COLO668 (cell line): Measurements from ENCODE around the gene ZNF354B.
"Not testable (repeated sequence)": the region's sequence is repeated elsewhere in the genome, so short reads cannot be mapped to it uniquely, and the experiment has no call there.

Experiments
- DNase-seq: peaks from one replicate; lab custom pipeline; 2025; ENCODE audit not compliant: unreplicated experiment; lab: John Stamatoyannopoulos, UW

Gene ZNF354B

GRCh38 chr5:178859625-178860521 lies at the start of gene ZNF354B:
ZNF354B (plus strand) TSS chr5:178859953; CDS start chr5:178861048, 1,095 bp downstream.
- peak; percentile 82 for DNase-seq

GRCh38 chr5:178817506-178817905 lies 42.2 kb upstream of the ZNF354B start:
- no peak for DNase-seq

- no peak for DNase-seq
These were observed 41.7 kb upstream of the ZNF354B start for GRCh38 chr5:178818094-178818493.

GRCh38 chr5:178820001-178820400 lies 39.8 kb upstream of the ZNF354B start:
- DNase-seq, result no peak

- DNase-seq, result no peak
These were observed 34.3 kb upstream of the ZNF354B start for GRCh38 chr5:178825444-178825843.

- DNase-seq, result no peak
These were observed 33.5 kb upstream of the ZNF354B start for GRCh38 chr5:178826216-178826615.

- DNase-seq, result no peak
These were observed 32.1 kb upstream of the ZNF354B start for GRCh38 chr5:178827636-178828035.

- DNase-seq, result no peak
These were observed 28.7 kb upstream of the ZNF354B start for GRCh38 chr5:178831049-178831448.

- no peak for DNase-seq
These were observed 27.0 kb upstream of the ZNF354B start for GRCh38 chr5:178832618-178833201.

- no peak for DNase-seq
These were observed 23.1 kb upstream of the ZNF354B start for GRCh38 chr5:178836628-178837027.

- not testable (repeated sequence) for DNase-seq
These were observed 20.9 kb upstream of the ZNF354B start for GRCh38 chr5:178838695-178839318.

GRCh38 chr5:178839319-178839704 lies 20.4 kb upstream of the ZNF354B start:
- DNase-seq, result peak; percentile 58

- not testable (repeated sequence) for DNase-seq
These were observed 19.4 kb upstream of the ZNF354B start for GRCh38 chr5:178840399-178840798.

- DNase-seq, result no peak
These were observed 10.4 kb upstream of the ZNF354B start for GRCh38 chr5:178849316-178849715.

GRCh38 chr5:178851951-178852350 lies 7.8 kb upstream of the ZNF354B start:
- no peak for DNase-seq

- DNase-seq, result no peak
These were observed 5.5 kb upstream of the ZNF354B start for GRCh38 chr5:178854284-178854683.

- not testable (repeated sequence) for DNase-seq
These were observed 862 bp downstream of the ZNF354B start for GRCh38 chr5:178860615-178861014.

- DNase-seq, result no peak
These were observed 1.9 kb downstream of the ZNF354B start for GRCh38 chr5:178861627-178862026.

GRCh38 chr5:178866946-178867345 lies 7.2 kb downstream of the ZNF354B start:
- DNase-seq, result no peak

- DNase-seq, result no peak
These were observed 9.8 kb downstream of the ZNF354B start for GRCh38 chr5:178869577-178869976.

GRCh38 chr5:178870411-178870810 lies 10.7 kb downstream of the ZNF354B start:
- DNase-seq, result no peak

- no peak for DNase-seq
These were observed 12.5 kb downstream of the ZNF354B start for GRCh38 chr5:178872302-178872701.
